ENCODE measurements around the gene GGTLC2. TPM values are rescaled to one million over a fixed set of nuclear protein-coding genes. Genes with fewer than 3 reads are reported as not detected.
A peak's percentile ranks its signal among the peaks of the same experiment; 100 is the strongest.

Gene GGTLC2
- total RNA-seq, 1 experiment from 2014 or later = not detected

- Histone ChIP-seq H3K9me2 (replicated peaks; ENCODE audit: low read length) (no peaks in the 10 kb centered on the region), H3K36me3 (ENCODE audit: low read depth, low read length) (no peaks in the 10 kb centered on the region), H3K9me3 (ENCODE audit: low read length) (no peaks in the 10 kb centered on the region), H3K27ac (ENCODE audit: low read length) (peak overlapping the region; percentile 66), H3K4me1 (ENCODE audit: insufficient read depth, low read length) (peaks cover 28% of the 10 kb centered on the region), H3K4me2 (ENCODE audit: low read length) (peak overlapping the region; percentile 38; the same call in 1 of the 2 replicates), H3K79me2 (ENCODE audit: low read length) (no peaks in the 10 kb centered on the region), H2AFZ (ENCODE audit: low read length) (no peak overlapping the region), H3K4me3 (ENCODE audit: low read length) (no peak overlapping the region), H3F3A (ENCODE audit: low read length, unreplicated experiment) (no peaks in the 10 kb centered on the region), H3K27me3 (ENCODE audit: low read length) (no peaks in the 10 kb centered on the region), H3K9ac (ENCODE audit: low read length) (no peak overlapping the region), H4K20me1 (ENCODE audit: low read length) (no peaks in the 10 kb centered on the region)
- intact Hi-C loops (cut with micrococcal nuclease) = no loop called here
- DNase-seq = no peak
- POLR2A ChIA-PET (ENCODE audit: unreplicated experiment) = no interaction called here
- no peak for TF ChIP-seq CTCF (conservative IDR thresholded peaks at IDR 0.05; ENCODE audit: low read depth, low read length)
- no peak for TF ChIP-seq EZH2 (IDR thresholded peaks at IDR 0.05; ENCODE audit: low read length, unreplicated experiment)
- TF ChIP-seq EZH2phosphoT487 (IDR thresholded peaks at IDR 0.05; ENCODE audit: borderline replicate concordance, low read length) = no peak
- no peak for ATAC-seq
- CTCF ChIA-PET = interaction anchor here (0.5 kb wide), 1 partner anchor 461 kb away, joined by 5 read pairs; no protein-coding TSS in a partner anchor
- no TSS peak for BruUV-seq (replicated peaks)
These were observed 39.4 kb downstream of the GGTLC2 start for GRCh38 chr22:22683668-22684361.

DNA sequence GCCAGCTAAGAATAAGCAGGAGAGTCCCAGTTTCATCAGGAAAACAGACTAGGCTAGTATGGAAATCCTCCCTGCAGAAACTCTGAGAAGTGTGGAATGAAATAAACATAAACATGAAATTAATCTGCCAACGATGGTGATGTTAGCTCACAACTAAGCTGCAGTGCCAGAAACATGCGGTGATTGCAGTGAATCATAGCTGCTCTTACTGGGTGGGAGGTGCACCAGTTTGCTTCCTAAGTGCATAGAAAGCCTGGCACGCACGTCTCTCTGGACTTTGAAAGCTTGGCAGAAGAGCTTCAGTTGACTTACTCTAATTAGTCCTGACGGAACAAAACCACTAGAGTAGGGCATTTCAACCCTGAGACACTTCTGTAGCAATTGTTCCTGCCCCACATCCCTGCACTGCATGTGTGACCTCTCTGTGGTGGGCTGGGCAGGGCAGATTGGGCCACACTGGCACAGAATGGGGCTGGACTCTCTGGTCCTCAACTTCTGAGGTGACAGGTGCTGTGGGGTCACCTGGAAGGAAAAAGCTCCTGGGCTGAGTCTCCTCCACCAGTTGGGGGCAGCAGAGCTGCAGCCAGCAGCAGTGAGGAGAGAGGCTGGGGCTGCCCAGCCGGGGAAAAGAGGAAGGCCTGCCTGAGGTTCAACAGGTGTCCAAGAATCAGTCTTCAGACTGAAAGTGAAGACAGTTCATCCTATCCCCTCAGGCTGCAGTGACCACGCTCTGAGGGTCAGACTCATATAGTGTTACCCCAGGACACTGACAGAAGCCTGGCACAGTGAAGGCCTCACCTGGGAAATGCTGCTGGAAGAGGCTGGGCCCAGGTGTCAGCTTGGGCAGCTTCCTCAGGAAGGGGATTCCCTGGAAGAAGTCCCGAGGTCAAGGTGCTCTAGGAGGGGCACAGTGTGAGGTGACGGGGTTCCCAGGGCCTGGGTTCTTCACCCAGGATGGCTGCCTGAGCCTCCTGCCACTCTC is 40.5 kb downstream of the GGTLC2 start:
- Histone ChIP-seq H3K4me1 (ENCODE audit: insufficient read depth, low read length) (peaks cover 28% of the 10 kb centered on the region), H3K79me2 (ENCODE audit: low read length) (no peaks in the 10 kb centered on the region), H3F3A (ENCODE audit: low read length, unreplicated experiment) (no peaks in the 10 kb centered on the region), H2AFZ (ENCODE audit: low read length) (no peak overlapping the region), H3K9me3 (ENCODE audit: low read length) (no peaks in the 10 kb centered on the region), H3K36me3 (ENCODE audit: low read depth, low read length) (no peaks in the 10 kb centered on the region), H3K9me2 (replicated peaks; ENCODE audit: low read length) (no peaks in the 10 kb centered on the region), H3K4me3 (ENCODE audit: low read length) (no peak overlapping the region), H3K9ac (ENCODE audit: low read length) (no peak overlapping the region), H3K27ac (ENCODE audit: low read length) (peak overlapping the region; percentile 66), H4K20me1 (ENCODE audit: low read length) (no peaks in the 10 kb centered on the region), H3K27me3 (ENCODE audit: low read length) (no peaks in the 10 kb centered on the region), H3K4me2 (ENCODE audit: low read length) (peak overlapping the region; percentile 49)
- POLR2A ChIA-PET (ENCODE audit: unreplicated experiment) = interaction anchor here (0.6 kb wide), 1 partner anchor 57 kb away, joined by 3 read pairs; no protein-coding TSS in a partner anchor
- DNase-seq (peak; percentile 56), ATAC-seq (peak; percentile 72)
- BruUV-seq (replicated peaks) = no TSS peak
- CTCF ChIA-PET = interaction anchor here (0.8 to 1.3 kb wide), 2 partner anchors 18 to 97 kb away, joined by 5 to 6 read pairs; no protein-coding TSS in a partner anchor
- intact Hi-C loops (cut with micrococcal nuclease) = no loop called here
- TF ChIP-seq CTCF (conservative IDR thresholded peaks at IDR 0.05; ENCODE audit: low read depth, low read length) = peak; percentile 65
- TF ChIP-seq EZH2 (IDR thresholded peaks at IDR 0.05; ENCODE audit: low read length, unreplicated experiment) = no peak
